Muscle layer of colon (tissue), 2 donors: ENCODE data around the gene USP24.

Source experiments
- H3K27ac ChIP-seq: one replicate; pipeline ENCODE4 v1.7.0; 2013; ENCODE audit warnings: low read depth, mild to moderate bottlenecking, low read length, moderate library complexity
- H3K27me3 ChIP-seq, 2 donors: one replicate each; pipeline ENCODE4 v1.7.0; 2013; ENCODE audit warnings: low read length in 2 of 2, mild to moderate bottlenecking in 2 of 2; ENCODE audit not compliant: insufficient read depth in 2 of 2, control insufficient read depth in 1 of 2
- H3K36me3 ChIP-seq: one replicate; pipeline ENCODE4 v1.7.0; 2013; ENCODE audit warnings: mild to moderate bottlenecking, low read length; ENCODE audit not compliant: insufficient read depth
- H3K4me1 ChIP-seq: one replicate; pipeline ENCODE4 v1.7.0; 2013; ENCODE audit warnings: mild to moderate bottlenecking, low read length; ENCODE audit not compliant: insufficient read depth
- H3K4me3 ChIP-seq, 2 donors: one replicate each; pipeline ENCODE4 v1.7.0; 2013; ENCODE audit warnings: low read length in 2 of 2, low read depth in 1 of 2, mild to moderate bottlenecking in 1 of 2, moderate library complexity in 1 of 2
- H3K9ac ChIP-seq: one replicate; pipeline ENCODE4 v1.7.0; 2013; ENCODE audit warnings: low read length
- H3K9me3 ChIP-seq: one replicate; pipeline ENCODE4 v1.7.0; 2013; ENCODE audit warnings: mild to moderate bottlenecking, low read length
- donor health status: abdominal sarcoma.
- donor health status: Adenocarcinoma of cecum.

The USP24 gene

GRCh38 chr1:55055951-55056631 is 159.1 kb downstream of the USP24 start:
- Histone ChIP-seq H3K4me3 (no peak overlapping the region), H3K36me3 (no peaks in the 10 kb centered on the region), H3K9me3 (no peaks in the 10 kb centered on the region), H3K4me1 (no peaks in the 10 kb centered on the region), H3K27ac (no peak overlapping the region), H3K27me3 (no peaks in the 10 kb centered on the region), H3K9ac (no peak overlapping the region)

GRCh38 chr1:55055084-55055882 is 159.9 kb downstream of the USP24 start:
- Histone ChIP-seq H3K27ac (no peak overlapping the region), H3K4me3 (no peak overlapping the region), H3K27me3 (no peaks in the 10 kb centered on the region), H3K9me3 (no peaks in the 10 kb centered on the region), H3K36me3 (no peaks in the 10 kb centered on the region), H3K9ac (no peak overlapping the region), H3K4me1 (no peaks in the 10 kb centered on the region)

- H3K36me3 ChIP-seq, result no peaks in the 10 kb centered on the region
- H3K4me3 ChIP-seq, result no peak overlapping the region
- no peaks in the 10 kb centered on the region for H3K4me1 ChIP-seq
- H3K27me3 ChIP-seq, result no peaks in the 10 kb centered on the region
- no peak overlapping the region for H3K9ac ChIP-seq
- H3K27ac ChIP-seq, result no peak overlapping the region
- H3K9me3 ChIP-seq, result no peaks in the 10 kb centered on the region
Measured at GRCh38 chr1:55054396-55054795, 160.8 kb downstream of the USP24 start.

GRCh38 chr1:55053265-55053954 is 161.8 kb downstream of the USP24 start:
- Histone ChIP-seq H3K4me3 (no peak overlapping the region), H3K9ac (no peak overlapping the region), H3K4me1 (no peaks in the 10 kb centered on the region), H3K27ac (no peak overlapping the region), H3K27me3 (no peaks in the 10 kb centered on the region), H3K9me3 (no peaks in the 10 kb centered on the region), H3K36me3 (no peaks in the 10 kb centered on the region)

- Histone ChIP-seq H3K36me3 (no peaks in the 10 kb centered on the region), H3K9ac (no peak overlapping the region), H3K4me1 (no peaks in the 10 kb centered on the region), H3K4me3 (no peak overlapping the region), H3K27ac (no peak overlapping the region), H3K9me3 (no peaks in the 10 kb centered on the region), H3K27me3 (no peaks in the 10 kb centered on the region)
Measured at GRCh38 chr1:55052221-55053142, 162.7 kb downstream of the USP24 start.

GRCh38 chr1:55051621-55052020 is 163.5 kb downstream of the USP24 start:
- Histone ChIP-seq H3K36me3 (no peaks in the 10 kb centered on the region), H3K27me3 (no peaks in the 10 kb centered on the region), H3K4me3 (no peak overlapping the region), H3K9me3 (no peaks in the 10 kb centered on the region), H3K4me1 (no peaks in the 10 kb centered on the region), H3K27ac (no peak overlapping the region), H3K9ac (no peak overlapping the region)

GRCh38 chr1:55051169-55051568 is 164.0 kb downstream of the USP24 start:
- Histone ChIP-seq H3K9ac (no peak overlapping the region), H3K9me3 (no peaks in the 10 kb centered on the region), H3K36me3 (no peaks in the 10 kb centered on the region), H3K4me1 (no peaks in the 10 kb centered on the region), H3K27me3 (no peaks in the 10 kb centered on the region), H3K27ac (no peak overlapping the region), H3K4me3 (no peak overlapping the region)

GRCh38 chr1:55050283-55050682 is 164.9 kb downstream of the USP24 start:
- H3K9ac ChIP-seq, result no peak overlapping the region
- no peaks in the 10 kb centered on the region for H3K27me3 ChIP-seq
- no peaks in the 10 kb centered on the region for H3K4me1 ChIP-seq
- H3K9me3 ChIP-seq, result no peaks in the 10 kb centered on the region
- no peak overlapping the region for H3K4me3 ChIP-seq
- no peak overlapping the region for H3K27ac ChIP-seq
- H3K36me3 ChIP-seq, result no peaks in the 10 kb centered on the region

- Histone ChIP-seq H3K9me3 (no peaks in the 10 kb centered on the region), H3K4me3 (no peak overlapping the region), H3K9ac (no peak overlapping the region), H3K36me3 (no peaks in the 10 kb centered on the region), H3K27me3 (no peaks in the 10 kb centered on the region), H3K27ac (no peak overlapping the region), H3K4me1 (no peaks in the 10 kb centered on the region)
Measured at GRCh38 chr1:55049914-55050278, 165.3 kb downstream of the USP24 start.

GRCh38 chr1:55049271-55049913 is 165.8 kb downstream of the USP24 start:
- H3K9ac ChIP-seq, result no peak overlapping the region
- H3K36me3 ChIP-seq, result no peaks in the 10 kb centered on the region
- H3K27ac ChIP-seq, result no peak overlapping the region

More at GRCh38 chr1:55049271-55049913, 165.8 kb downstream of the USP24 start:
- Histone ChIP-seq H3K4me1 (no peaks in the 10 kb centered on the region), H3K27me3 (no peaks in the 10 kb centered on the region), H3K4me3 (no peak overlapping the region), H3K9me3 (no peaks in the 10 kb centered on the region)
